Stimulated activated CD8-positive, alpha-beta memory T cell treated with anti-CD3 and anti-CD28 coated beads, Interleukin-7, amount 100 ng/mL, for 48 hours (primary cell): ENCODE measurements around the gene ORM2.
"Not testable (repeated sequence)": the region's sequence is repeated elsewhere in the genome, so short reads cannot be mapped to it uniquely, and the experiment has no call there.

ENCODE experiments used
- DNase-seq, 2 donors: peaks; one replicate each; pipeline ENCODE4 v3.0.0-alpha.2; 2020; ENCODE audit warnings: low read depth in 1 of 2; ENCODE audit errors: extremely low read depth in 1 of 2

The ORM2 gene

GRCh38 chr9:114313186-114313585 is 16.5 kb upstream of the ORM2 start:
- DNase-seq, result no peak

- DNase-seq, result no peak
Observed at GRCh38 chr9:114314256-114314867, 15.3 kb upstream of the ORM2 start.

GRCh38 chr9:114314881-114315722 is 14.6 kb upstream of the ORM2 start:
- DNase-seq, result no peak

GRCh38 chr9:114315723-114316363 is 13.8 kb upstream of the ORM2 start:
- DNase-seq, result no peak

- DNase-seq, result no peak
Observed at GRCh38 chr9:114316605-114317230, 13.0 kb upstream of the ORM2 start.

GRCh38 chr9:114317665-114318357 is 11.9 kb upstream of the ORM2 start:
- DNase-seq, result no peak

- no peak for DNase-seq
Observed at GRCh38 chr9:114318416-114318815, 11.3 kb upstream of the ORM2 start.

GRCh38 chr9:114319147-114319546 is 10.5 kb upstream of the ORM2 start:
- no peak for DNase-seq

GRCh38 chr9:114320710-114321109 is 9.0 kb upstream of the ORM2 start:
- DNase-seq, result peak in 1 of 2 donors; percentile 10

GRCh38 chr9:114321759-114322158 is 7.9 kb upstream of the ORM2 start:
- DNase-seq, result peak in 1 of 2 donors; percentile 52

- not testable (repeated sequence) for DNase-seq
Observed at GRCh38 chr9:114322160-114322818, 7.4 kb upstream of the ORM2 start.

GRCh38 chr9:114322831-114323531 is 6.7 kb upstream of the ORM2 start, which contains the start of gene ORM1:
TSS of gene ORM1 (plus strand) at chr9:114323098. CDS start at chr9:114323134, 36 bp downstream.
- DNase-seq, result not testable (repeated sequence)

GRCh38 chr9:114323849-114324248 is 5.8 kb upstream of the ORM2 start:
- not testable (repeated sequence) for DNase-seq

- no peak for DNase-seq
Observed at GRCh38 chr9:114324492-114324891, 5.2 kb upstream of the ORM2 start.

- DNase-seq, result not testable (repeated sequence)
Observed at GRCh38 chr9:114324965-114325364, 4.7 kb upstream of the ORM2 start.

GRCh38 chr9:114325684-114326254 is 3.9 kb upstream of the ORM2 start:
- not testable (repeated sequence) for DNase-seq

GRCh38 chr9:114327749-114328148 is 1.9 kb upstream of the ORM2 start:
- DNase-seq, result no peak

- DNase-seq, result not testable (repeated sequence)
Observed at GRCh38 chr9:114328357-114328820, 1.3 kb upstream of the ORM2 start.
